NCI-H1417 (cell line): ENCODE results near the gene FAM50B.

ENCODE experiments used
- DNase-seq, 3 experiments: peaks; one replicate each; lab custom pipeline; 2025; lab: John Stamatoyannopoulos, UW

FAM50B gene

GRCh38 chr6:3871939-3872338, 22.8 kb downstream of the FAM50B start:
- DNase-seq = no peak

- DNase-seq = no peak
Observed at GRCh38 chr6:3872370-3872854, 23.2 kb downstream of the FAM50B start.

GRCh38 chr6:3873051-3873450, 23.9 kb downstream of the FAM50B start:
- DNase-seq = no peak

GRCh38 chr6:3874069-3874468, 24.9 kb downstream of the FAM50B start:
- DNase-seq = no peak

GRCh38 chr6:3875486-3875885, 26.3 kb downstream of the FAM50B start:
- no peak for DNase-seq

GRCh38 chr6:3876101-3876500, 26.9 kb downstream of the FAM50B start:
- no peak for DNase-seq

- DNase-seq = no peak
Observed at GRCh38 chr6:3876866-3877265, 27.7 kb downstream of the FAM50B start.

- no peak for DNase-seq
Observed at GRCh38 chr6:3878048-3878666, 29.0 kb downstream of the FAM50B start.

GRCh38 chr6:3879194-3879952, 30.2 kb downstream of the FAM50B start:
- DNase-seq = no peak

GRCh38 chr6:3881711-3882421, 32.7 kb downstream of the FAM50B start:
- DNase-seq = no peak

- DNase-seq = no peak
Observed at GRCh38 chr6:3882431-3882830, 33.3 kb downstream of the FAM50B start.

GRCh38 chr6:3882866-3883265, 33.7 kb downstream of the FAM50B start:
- DNase-seq = no peak

- peak in 2 of 3 experiments; percentile 53 to 57 for DNase-seq
Observed at GRCh38 chr6:3884007-3884745, 35.0 kb downstream of the FAM50B start.

GRCh38 chr6:3885262-3886036, 36.3 kb downstream of the FAM50B start:
- DNase-seq = no peak

GRCh38 chr6:3887150-3887700, 38.1 kb downstream of the FAM50B start:
- no peak for DNase-seq

- no peak for DNase-seq
Observed at GRCh38 chr6:3888153-3888957, 39.2 kb downstream of the FAM50B start.

- DNase-seq = no peak
Observed at GRCh38 chr6:3890047-3890446, 40.9 kb downstream of the FAM50B start.

GRCh38 chr6:3891883-3892282, 42.7 kb downstream of the FAM50B start:
- no peak for DNase-seq

- no peak for DNase-seq
Observed at GRCh38 chr6:3892603-3893002, 43.4 kb downstream of the FAM50B start.

- DNase-seq = no peak
Observed at GRCh38 chr6:3893487-3893886, 44.3 kb downstream of the FAM50B start.
